Ascending aorta (tissue), 2 donors: ENCODE data around the gene SCLT1. TPM values are rescaled to one million over a fixed set of nuclear protein-coding genes. Genes with fewer than 3 reads are reported as not detected.
A peak's percentile ranks its signal among the peaks of the same experiment; 100 is the strongest.

Source experiments
- DNase-seq, 2 donors: peaks; one replicate each; pipeline ENCODE4 v3.0.0-alpha.2; 2019; ENCODE audit warnings: low spot score in 2 of 2
- H3K27ac ChIP-seq, 2 donors: fragments of 200-600 bp; sonication (generic); one replicate each; pipeline ENCODE4 v1.5.1; 2016 to 2017; ENCODE audit warnings: mild to moderate bottlenecking in 1 of 2
- H3K27me3 ChIP-seq: fragments of 200-600 bp; sonication (generic); one replicate; pipeline ENCODE4 v1.5.1; 2017
- H3K36me3 ChIP-seq, 2 donors: fragments of 200-600 bp; sonication (generic); one replicate each; pipeline ENCODE4 v1.5.1; 2016
- H3K4me1 ChIP-seq, 2 donors: fragments of 200-600 bp; sonication (generic); one replicate each; pipeline ENCODE4 v1.5.1; 2016 to 2017; ENCODE audit warnings: mild to moderate bottlenecking in 1 of 2
- H3K4me3 ChIP-seq, 2 donors: fragments of 200-600 bp; sonication (generic); one replicate each; pipeline ENCODE4 v1.5.1; 2016 to 2017; ENCODE audit warnings: mild to moderate bottlenecking in 1 of 2
- H3K9me3 ChIP-seq, 2 donors: fragments of 200-600 bp; sonication (generic); one replicate each; pipeline ENCODE4 v1.5.1; 2016
- CTCF ChIP-seq, 3 experiments: fragments of 200-600 bp in 2 of 3; fragments of 450-650 bp in 1 of 3; sonication (generic) in 2 of 3; IDR thresholded peaks; one replicate each; pipeline ENCODE4 v1.5.1; 2016 to 2019; ENCODE audit warnings: antibody characterized with exemption in 3 of 3, mild to moderate bottlenecking in 1 of 3, moderate library complexity in 1 of 3
- intact Hi-C: fragments of 100-400 bp; cut with DNase I; formaldehyde crosslinking; loops from one replicate; pipeline ENCODE4 v1.15.1; 2023
- total RNA-seq: library from RNA; depleted of rRNA; stranded (reverse); fragments of >200 nt; gene quantifications from one replicate; pipeline ENCODE4 v1.1.0, GENCODE V29; 2016

The SCLT1 gene
- total RNA-seq, 1 donor from 2014 or later: 7.0 TPM

DNA sequence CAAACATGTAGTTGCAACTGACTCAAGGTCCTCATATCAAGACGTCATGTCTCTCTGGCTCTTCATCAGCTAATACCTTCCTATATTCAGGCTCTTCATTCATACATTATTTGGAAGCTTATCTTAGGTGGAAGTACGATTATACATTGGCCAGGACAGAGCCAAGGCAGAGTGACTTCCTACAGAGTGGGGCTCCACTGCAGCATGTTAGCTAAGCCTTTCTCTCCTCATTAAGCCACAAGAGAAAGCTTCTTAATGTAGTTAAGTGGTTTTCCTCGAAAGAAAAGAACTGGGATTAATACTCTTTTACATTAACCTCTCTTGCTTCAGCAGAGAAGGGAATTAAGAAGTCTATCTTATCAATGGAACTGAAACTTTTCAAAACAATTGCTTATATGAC lies 17.6 kb upstream of the SCLT1 start:
- Histone ChIP-seq H3K4me3 (no peak overlapping the region), H3K9me3 (no peaks in the 10 kb centered on the region), H3K27me3 (no peaks in the 10 kb centered on the region), H3K4me1 (no peaks in the 10 kb centered on the region), H3K36me3 (no peaks in the 10 kb centered on the region), H3K27ac (no peak overlapping the region)
- intact Hi-C loops: no loop called here
- no peak for TF ChIP-seq CTCF (IDR thresholded peaks at IDR 0.05)
- DNase-seq: no peak

DNA sequence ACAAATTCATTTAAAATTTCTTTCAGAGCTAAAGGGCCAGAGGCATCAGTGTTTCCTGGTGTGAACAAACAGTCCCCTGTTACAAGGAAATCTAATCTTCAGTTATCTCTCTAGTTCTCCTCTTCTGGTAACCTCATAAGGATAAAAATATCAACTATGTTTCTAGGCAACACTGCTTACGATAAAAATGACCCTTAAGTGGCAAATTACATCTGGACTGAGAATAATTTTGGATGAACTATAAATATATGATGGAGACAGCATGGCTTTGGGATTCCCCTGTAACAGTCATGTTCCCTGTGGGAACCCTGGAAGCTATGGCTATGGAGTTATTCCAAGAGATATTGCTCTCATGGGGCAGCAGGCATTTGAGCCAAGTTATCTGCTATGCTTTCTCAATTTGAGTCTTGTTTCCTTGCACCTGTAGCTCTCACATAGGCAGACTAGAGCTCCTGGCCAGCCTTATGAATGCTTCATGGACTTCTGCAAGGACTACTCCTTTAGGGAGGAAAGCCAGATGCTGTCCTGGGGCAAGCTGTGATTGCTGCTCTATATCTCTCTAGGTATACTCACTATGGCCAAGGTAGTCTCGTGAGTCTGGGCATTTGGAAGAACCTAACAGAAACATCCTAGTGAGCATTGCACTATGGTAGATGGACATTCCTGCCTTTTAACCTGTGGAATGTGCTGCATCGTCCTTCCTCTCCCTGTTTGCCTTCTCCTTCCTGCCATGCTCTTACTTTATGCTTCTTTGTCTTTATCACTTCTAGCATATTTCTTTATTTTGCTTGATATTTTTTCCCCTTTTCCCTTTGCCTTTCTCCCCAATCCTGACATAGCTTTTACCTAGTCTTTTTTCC lies 16.9 kb upstream of the SCLT1 start:
- no peak for TF ChIP-seq CTCF (IDR thresholded peaks at IDR 0.05)
- Histone ChIP-seq H3K36me3 (no peaks in the 10 kb centered on the region), H3K9me3 (no peaks in the 10 kb centered on the region), H3K4me3 (no peak overlapping the region), H3K27me3 (no peaks in the 10 kb centered on the region), H3K4me1 (no peaks in the 10 kb centered on the region), H3K27ac (no peak overlapping the region)
- intact Hi-C loops: no loop called here
- no peak for DNase-seq

- Histone ChIP-seq H3K4me1 (peaks cover 0 to 9% of the 10 kb centered on the region in 2 donors), H3K4me3 (no peak overlapping the region), H3K9me3 (no peaks in the 10 kb centered on the region), H3K27ac (no peak overlapping the region), H3K36me3 (no peaks in the 10 kb centered on the region), H3K27me3 (no peaks in the 10 kb centered on the region)
- no peak for DNase-seq
- intact Hi-C loops: loop anchor here (10.0 kb wide), 4 partner anchors 544 to 1314 kb away; partner anchors contain the start of gene HSPA4L
- TF ChIP-seq CTCF (IDR thresholded peaks at IDR 0.05): no peak
Measured at GRCh38 chr4:129098531-129099001, 5.2 kb upstream of the SCLT1 start.

GRCh38 chr4:129095811-129096454 lies 2.6 kb upstream of the SCLT1 start, which contains the start of gene C4orf33:
Gene C4orf33 (plus strand): TSS chr4:129096152. CDS start chr4:129102611, 6,459 bp downstream.
- peak; percentile 25 to 81 for DNase-seq
- intact Hi-C loops: loop anchor here (10.0 kb wide), 4 partner anchors 541 to 1311 kb away; partner anchors contain the start of gene HSPA4L

More at GRCh38 chr4:129095811-129096454, 2.6 kb upstream of the SCLT1 start, which contains the start of gene C4orf33:
- H3K9me3 ChIP-seq: no peaks in the 10 kb centered on the region
- H3K27me3 ChIP-seq: no peaks in the 10 kb centered on the region
- no peak for TF ChIP-seq CTCF (IDR thresholded peaks at IDR 0.05)
- peak within 1 kb of the TSS; percentile 55 to 68 for H3K27ac ChIP-seq
- H3K4me1 ChIP-seq: peaks cover 0 to 14% of the 10 kb centered on the region in 2 donors
- no peaks in the 10 kb centered on the region for H3K36me3 ChIP-seq
- peak within 1 kb of the TSS; percentile 52 to 68 for H3K4me3 ChIP-seq
